NCI-H1436 treated with DMSO at 0.1 percent for 48 hours (cell line): ENCODE results near the gene SEMA4B.

Source experiments
- DNase-seq: peaks from one replicate; lab custom pipeline; 2025; lab: John Stamatoyannopoulos, UW

Gene SEMA4B

DNA sequence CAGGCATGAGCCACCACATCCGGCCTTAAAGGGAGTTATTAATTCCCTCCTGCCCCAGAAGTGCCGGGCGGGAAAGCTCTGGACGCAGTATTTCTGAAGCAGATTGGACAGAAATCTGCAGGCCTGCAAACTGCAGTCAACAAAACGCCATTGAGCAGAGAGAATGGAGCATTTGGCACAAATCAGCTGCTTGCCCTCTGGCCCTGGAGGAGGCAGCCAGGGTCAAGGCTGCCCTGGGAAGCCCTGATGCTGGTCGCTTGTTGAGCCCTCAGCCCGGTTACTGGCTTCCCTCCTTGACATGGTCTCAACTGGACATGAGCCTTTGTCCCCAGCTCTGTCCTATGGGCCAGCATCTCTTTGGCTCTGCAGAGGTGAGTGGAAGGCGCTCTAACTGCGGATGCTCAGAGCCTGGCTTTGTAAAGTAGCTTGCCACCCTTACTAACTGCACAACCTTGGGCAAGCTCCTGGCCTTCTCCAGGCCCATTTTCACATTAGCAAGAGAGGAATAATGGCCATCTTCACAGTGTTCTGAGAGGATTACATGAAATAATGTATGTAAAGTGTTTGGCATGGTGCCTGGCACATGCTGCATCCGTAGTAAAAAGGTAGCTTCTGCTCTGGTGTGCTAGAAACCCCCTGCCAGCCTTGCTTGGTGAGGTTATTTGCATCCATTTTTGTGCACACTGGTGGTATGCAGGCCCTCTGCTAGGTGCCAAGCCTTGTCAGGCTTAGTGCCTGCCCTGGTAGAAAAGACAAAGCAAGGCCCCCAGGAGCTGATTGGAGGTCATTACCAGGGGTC is 4.1 kb downstream of the SEMA4B start:
- no peak for DNase-seq

DNA sequence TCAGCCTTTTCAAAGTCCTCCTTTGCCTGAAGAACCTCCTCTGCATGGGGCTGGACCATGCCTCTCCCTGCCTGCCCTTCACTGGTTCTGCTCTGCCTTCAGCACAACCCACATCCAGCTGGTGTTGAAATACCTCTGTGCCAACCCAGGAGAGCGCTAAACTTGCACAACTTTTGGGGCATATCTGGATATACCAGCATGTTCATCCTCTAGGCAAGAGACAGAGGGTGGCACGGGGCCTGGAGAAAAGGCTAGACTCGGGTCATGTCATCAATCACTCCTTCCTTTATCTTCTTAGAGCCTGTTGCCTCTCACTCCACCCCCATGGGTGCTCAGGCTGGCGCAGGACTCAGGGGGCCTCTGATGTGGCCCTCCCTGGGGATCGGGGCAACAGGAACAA is 4.8 kb downstream of the SEMA4B start:
- no peak for DNase-seq

DNA sequence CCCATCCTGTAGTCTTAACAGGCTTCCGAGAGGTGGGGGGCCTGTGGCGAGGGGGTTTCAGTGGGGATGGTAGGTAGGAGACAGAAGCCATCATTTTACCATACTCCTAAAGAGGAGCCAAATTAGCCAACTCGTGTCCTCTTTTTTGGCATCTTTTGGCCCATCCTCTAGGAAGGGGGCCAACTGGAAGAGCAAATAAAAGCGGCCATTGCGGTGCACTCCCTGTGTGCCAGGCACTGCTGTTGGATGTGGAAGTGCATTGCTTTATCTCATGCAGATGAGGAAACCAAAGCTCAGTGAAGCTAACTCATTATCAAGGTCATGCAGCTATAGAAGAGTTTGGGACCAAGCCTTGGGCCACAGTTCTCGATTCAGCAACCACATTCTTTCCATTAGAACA is 6.1 kb downstream of the SEMA4B start:
- no peak for DNase-seq

DNA sequence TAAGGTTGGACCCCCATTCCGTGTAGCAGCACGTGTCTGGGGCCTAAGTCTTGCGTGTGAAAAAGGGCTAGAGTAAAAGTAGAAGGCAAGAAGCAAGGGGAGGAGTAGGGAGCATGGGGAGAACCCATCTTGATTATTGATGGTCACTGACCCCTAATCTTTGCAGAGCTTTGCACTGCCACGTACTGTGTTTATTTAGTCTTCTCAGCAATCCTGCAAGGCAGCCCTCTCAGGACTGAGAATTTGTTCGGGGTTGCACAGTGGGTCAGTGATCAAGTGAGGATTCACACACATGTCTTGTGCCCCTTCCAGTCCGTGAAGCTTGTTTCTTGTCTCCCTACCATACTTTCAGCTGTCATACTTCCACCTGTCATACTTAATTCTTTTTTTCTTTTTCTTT is 7.2 kb downstream of the SEMA4B start:
- no peak for DNase-seq

DNA sequence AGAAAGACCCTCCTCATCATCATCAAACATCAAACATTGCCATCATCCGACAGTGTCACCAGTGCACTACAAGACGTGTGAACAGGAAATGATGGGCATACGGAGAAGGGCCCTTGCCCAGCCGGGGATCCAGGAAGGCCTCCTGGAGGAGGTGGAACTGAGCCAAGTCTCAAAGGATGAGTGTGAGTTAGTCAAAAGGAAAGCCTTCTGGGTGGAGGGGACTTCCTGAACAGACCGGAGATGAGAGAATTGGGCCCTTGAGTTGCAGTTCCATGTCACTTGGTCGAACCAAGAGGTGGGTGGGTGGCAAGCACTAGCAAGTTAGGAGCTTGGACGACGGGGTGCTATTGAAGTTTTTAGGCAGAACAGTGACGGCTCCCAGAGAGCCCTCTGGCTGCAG is 8.5 kb downstream of the SEMA4B start:
- no peak for DNase-seq

DNA sequence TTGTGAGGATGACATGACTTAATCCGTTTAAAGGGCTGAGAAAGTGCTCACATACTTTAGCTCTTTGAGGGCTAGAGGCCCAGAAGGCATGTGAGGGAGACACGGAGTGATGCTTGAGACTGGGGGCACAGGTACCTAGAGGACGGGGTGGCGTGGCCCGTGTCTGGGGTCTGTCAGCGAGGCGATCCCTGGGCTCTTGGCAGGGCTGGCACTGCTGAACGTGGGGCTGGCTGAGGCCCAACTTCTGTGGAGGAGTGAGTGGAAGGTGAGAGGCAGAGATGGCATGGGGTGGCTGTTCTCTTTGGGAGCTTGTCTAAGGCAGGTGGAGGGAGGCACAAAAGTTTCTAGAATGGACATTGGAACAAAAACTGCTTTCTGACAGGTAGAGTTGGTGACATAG is 9.5 kb downstream of the SEMA4B start:
- no peak for DNase-seq

DNA sequence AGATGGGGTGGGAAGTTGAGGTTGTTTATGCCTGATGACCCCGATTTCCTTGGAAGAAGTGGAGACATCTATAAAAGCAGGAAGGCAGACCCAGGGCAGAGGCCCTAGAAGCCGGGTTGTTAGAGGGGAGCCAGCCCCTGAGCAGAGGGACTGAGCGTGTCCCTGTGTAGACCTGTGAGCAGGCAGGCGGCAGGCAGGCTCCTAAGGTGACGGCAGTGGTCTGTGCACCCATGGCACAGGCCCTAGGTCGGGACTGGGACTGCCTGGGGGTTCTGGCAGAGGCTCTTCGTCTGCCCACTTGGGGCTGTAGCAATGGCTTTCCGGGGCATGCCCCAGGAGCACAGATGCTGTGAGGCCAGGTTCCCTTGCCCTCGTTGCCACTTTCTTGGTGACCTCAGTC is 9.9 kb downstream of the SEMA4B start:
- DNase-seq: no peak

DNA sequence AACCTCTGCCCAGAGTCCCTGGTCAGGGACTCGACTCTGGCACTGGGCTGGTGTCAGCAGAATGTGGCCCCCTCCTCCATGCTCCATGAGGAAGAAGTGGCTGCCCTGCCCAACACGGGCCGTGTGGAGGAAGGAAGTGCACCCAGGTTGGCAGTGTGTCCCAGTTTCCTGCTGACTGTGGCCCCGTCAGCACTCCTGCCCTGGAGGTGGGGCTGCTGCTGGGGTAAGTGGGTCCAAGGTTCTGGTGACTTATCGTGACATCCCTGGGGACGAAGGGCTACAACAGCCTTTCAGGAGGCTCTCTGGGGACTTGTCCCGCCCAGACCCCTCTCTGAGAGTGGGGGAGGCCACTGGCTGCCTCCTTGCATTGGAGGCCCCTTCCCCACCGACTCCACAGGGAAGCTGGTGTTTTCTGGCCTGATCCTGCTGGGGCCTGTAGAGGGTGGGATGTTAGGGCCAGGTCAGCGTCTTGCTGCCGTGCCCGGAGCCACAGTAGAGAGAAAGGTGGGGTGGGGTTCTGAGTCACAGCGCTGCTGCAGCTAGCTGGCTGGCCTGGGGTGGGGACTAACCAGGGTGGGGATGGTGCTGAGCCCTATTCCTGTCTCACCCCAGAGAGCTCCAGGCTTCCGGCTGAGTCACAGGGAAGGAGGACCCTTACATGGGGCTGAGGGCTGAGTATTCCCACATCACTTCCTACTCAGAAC is 10.5 kb downstream of the SEMA4B start:
- DNase-seq: no peak

DNA sequence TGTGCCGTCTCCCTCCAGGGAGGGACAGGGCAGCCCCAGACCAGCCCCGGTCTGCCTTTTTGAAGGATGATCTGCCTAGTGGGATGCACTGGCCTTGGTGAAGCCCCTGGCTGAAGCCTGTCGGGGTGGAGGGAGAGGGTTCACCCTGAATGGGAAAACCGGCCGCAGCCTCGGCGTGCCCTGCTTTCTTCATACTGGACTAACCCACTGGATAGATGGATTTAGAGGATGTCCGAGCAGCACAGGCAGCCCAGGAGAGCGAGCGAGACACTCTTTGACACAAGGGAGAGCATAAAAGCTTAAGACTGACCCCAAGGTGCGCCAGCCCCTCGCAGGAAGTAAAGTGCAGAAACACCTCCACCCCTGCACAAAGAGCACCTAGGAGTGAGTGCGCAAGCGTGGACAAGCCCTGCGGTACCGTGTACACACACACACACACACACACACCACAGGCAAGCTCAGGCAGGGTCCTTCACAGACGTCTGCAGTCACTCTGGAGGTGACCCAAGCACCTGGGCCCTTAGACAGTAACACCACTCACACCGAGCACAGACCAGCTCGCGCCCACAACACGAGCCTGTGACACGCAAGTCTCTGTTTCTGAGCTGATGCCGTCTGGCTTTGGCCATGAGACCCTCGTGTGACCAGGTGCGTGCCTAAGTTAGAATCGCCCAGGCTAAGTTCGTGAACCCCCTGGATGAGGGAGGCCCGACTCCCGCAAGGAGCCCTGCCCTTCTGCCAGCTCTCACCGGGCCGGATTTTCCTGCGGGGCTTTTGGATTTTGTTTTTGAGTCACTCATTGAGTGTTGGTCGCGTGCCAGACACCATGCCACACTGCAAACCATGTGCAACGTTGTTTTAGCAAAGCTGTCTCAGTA is 11.3 kb downstream of the SEMA4B start:
- no peak for DNase-seq

DNA sequence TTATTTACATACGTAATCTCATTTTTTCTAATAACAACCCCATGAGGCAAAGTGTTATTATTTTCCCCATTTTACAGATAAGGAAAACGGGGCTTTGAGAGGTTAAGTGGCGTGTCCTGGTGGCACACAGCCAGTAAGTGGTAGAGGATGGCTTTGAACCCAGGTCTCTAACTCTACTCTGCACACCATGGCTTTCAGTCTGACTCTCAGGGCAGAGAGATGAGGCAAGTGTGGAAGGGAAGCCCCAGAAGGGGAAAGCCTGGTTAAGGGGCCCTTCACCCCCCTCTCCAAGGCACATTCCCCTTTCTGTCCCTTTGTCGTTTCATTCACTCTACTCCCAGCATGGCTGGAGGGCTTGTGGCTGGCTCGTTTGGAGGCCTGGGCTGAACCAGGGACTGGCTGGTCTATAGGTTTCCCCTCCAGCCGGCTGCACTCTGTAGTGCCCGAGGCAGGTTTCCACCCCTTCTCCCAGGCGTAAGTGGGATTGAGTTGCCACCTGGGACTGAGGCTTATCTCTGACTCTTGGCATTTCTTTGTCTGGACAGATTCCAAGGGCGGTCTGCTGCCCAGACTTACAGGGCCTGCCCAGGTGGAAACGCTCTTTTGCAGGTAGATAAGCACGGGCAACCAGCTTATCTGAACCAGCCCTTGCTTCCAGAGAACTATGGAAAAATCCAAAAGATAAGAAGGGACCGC is 12.1 kb downstream of the SEMA4B start:
- DNase-seq: no peak

DNA sequence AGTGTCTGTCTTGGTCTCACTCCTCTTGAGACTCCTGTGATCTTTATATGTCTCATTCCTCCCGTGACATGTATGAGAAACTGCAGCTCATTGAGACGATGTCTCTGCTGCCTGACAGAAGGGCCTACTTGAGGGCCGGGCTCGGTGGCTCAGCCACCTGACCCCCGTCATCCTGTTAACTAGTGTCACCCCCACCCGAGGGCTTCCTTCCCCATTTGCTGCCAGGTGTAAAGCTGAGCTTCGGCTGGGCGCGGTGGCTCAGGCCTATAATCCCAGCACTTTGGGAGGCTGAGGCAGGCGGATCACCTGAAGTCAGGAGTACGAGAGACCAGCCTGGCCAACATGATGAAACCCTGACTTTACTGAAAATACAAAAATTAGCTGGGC is 12.7 kb downstream of the SEMA4B start:
- no peak for DNase-seq

DNA sequence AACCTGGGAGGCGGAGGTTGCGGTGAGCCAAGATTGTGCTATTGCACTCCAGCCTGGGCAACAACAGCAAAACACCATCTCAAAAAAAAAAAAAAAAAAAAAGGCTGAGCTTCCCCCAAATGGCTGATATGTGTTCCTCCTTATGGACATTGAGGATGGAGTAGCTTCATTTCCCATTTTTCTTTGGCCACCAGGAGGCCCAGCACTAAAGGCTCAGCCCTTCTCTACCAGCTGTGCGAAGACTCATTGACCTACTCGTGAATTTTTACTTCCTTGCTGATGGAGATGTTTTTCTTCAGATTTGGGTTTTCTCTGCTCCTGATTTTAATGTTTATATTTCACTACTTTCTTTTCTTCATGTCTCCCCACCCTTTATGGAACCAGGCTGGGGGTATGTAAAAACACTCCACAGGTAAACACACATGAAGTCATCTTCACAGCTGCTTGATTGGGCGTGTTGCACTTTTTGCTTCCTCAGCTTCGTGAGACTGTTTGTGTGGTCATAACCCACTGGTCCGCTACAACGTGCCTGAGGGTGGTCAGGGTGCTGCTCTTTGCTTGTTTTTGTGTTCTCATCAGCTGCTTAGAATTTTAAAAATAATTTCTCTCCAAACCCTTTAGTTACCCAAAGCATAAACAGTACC is 13.5 kb downstream of the SEMA4B start:
- no peak for DNase-seq

DNA sequence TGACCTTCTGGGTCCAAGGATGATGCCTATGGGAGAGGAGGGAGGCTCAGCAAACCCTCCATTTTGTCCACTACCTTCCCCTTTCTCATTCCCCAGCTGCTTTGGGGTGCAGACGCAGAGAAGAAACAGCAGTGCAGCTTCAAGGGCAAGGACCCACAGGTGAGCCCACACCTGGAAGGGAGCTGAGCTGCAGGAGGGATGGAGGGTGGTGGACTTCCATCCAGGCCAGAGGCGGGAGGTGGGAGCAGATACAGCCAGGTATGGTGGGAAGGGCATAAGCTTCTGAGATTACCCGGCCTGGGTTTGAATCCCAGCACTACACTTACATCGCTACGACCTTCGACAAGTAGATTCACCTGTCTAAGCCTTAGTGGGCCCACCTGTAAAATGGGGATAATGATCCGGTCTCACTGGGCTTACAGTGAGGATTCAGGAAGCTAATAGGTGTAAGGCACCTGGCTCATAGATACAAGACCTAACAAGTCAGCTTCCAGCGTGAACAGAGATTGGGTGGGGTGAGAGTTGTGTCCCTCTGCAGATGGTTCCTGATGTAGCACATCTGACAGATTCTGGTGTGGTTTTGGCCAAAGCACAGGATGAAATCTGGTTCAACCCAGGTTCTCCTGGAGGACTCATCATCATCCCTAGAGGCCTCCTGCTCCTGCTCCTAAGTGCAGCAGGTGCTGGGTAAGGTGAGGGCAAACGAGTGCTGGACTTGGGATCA is 16.7 kb downstream of the SEMA4B start:
- DNase-seq: no peak

DNA sequence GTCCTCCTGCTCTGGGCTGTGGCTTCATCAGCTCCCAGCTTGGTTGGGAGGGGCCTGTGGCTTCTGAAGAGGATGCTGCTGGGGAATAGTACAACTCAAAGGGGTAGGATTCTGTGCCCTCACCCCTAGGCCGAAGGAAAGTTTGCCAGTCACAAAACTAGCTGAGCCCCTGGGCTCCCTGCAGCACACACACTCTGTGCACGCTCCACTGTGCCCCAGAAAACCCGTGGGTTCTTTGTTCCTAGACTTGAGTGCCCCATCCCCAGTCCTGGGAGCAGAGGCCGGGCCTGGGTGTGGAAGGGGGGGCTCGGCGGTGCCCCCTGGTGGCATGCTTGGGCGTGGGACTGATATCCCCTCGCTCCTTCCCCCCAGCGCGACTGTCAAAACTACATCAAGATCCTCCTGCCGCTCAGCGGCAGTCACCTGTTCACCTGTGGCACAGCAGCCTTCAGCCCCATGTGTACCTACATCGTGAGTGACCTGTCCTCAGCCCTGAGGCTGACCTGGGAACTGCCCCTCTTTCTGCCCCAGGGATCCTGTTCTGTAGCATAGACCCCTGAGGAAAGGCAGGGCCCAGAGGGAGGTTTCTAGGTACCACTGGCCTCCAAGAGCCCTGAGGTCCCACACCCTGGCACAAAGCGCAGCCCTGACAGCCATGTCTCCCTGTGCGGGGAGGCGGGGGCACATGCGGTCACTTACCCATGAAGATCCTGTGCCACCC is 18.5 kb downstream of the SEMA4B start:
- no peak for DNase-seq

DNA sequence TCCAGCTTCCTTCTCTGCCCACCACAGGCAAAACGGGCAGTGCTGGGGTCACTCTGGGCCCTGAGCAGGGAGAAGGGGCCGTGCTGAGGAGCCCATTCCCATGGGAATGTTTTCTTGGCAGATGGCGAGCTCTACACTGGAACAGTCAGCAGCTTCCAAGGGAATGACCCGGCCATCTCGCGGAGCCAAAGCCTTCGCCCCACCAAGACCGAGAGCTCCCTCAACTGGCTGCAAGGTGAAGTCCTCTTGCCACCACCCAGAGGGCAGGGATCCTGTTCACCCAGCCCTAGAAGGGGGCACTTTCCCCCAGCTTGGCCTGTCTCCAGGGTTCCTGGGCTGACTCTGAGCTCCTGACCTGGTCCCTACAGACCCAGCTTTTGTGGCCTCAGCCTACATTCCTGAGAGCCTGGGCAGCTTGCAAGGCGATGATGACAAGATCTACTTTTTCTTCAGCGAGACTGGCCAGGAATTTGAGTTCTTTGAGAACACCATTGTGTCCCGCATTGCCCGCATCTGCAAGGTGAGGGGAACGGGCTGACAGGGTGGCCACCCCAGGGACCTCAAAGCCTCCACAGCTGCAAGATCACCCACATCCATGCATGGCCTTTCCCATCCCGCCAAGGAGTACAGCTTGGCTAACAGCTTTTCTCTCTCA is 20.2 kb downstream of the SEMA4B start:
- no peak for DNase-seq

DNA sequence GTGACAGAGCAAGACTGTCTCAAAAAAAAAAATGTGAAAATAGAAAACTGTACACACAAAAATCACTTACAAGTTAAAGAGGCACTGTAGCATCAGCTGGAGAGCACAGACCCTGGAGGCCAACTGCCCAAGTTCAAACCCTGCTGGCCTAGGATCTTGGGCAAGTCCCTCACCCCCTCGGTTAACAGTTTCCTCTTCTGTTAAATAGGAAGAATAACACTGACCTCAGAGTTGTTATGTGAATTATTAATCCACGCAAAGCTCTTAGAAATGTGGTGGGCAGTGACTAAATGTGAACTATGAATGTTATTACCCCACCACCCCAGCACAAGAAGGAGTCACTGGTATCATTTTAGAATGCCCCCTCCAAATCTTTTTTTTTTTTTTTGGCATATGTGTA is 21.4 kb downstream of the SEMA4B start:
- DNase-seq: no peak

DNA sequence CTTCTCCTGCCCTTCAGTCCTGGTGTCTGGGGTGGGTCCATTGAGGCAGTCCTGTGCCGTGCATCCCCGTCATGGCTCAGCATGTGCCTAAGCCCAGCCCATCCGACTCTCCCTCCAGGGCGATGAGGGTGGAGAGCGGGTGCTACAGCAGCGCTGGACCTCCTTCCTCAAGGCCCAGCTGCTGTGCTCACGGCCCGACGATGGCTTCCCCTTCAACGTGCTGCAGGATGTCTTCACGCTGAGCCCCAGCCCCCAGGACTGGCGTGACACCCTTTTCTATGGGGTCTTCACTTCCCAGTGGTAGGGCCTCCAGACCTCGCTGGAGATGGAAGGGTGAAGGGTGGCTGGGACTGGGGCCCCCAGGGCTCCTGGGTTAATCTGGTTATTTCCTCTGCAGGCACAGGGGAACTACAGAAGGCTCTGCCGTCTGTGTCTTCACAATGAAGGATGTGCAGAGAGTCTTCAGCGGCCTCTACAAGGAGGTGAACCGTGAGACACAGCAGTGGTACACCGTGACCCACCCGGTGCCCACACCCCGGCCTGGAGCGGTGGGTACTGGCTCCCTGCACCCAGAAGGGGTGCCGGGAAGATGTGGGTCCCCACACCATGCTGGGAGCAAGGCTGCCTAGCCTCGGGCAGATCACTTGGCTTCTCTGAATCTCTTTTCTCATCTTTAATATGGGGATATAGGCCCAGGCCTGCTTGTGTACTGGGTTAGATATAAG is 22.5 kb downstream of the SEMA4B start:
- no peak for DNase-seq

DNA sequence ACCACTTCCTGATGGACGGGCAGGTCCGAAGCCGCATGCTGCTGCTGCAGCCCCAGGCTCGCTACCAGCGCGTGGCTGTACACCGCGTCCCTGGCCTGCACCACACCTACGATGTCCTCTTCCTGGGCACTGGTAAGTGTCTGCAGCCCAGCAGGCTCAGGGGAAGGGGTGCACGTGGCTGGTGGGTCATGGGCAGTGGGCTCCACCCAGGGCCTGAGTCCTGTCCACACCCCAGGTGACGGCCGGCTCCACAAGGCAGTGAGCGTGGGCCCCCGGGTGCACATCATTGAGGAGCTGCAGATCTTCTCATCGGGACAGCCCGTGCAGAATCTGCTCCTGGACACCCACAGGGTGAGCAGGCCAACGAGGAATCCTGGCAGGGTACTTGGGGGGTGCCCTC is 23.9 kb downstream of the SEMA4B start:
- no peak for DNase-seq
